OCI-LY3 (cell line): ENCODE data around the gene ZBTB16.

Experiments
- EZH2phosphoT487 ChIP-seq: fragments of 200-600 bp; shearing (Covaris generic); IDR thresholded peaks from 2 replicates; pipeline ENCODE4 v1.6.1; 2018; ENCODE audit warnings: antibody characterized with exemption, mixed run types, low read depth
- TF ChIP-seq, protein P1 (sequence below): fragments of 200-600, 300-600 bp; sonication (generic); IDR thresholded peaks from 2 replicates; pipeline ENCODE4 v1.5.1; 2014; ENCODE audit warnings: antibody characterized with exemption, low read length, low read depth

DNA sequence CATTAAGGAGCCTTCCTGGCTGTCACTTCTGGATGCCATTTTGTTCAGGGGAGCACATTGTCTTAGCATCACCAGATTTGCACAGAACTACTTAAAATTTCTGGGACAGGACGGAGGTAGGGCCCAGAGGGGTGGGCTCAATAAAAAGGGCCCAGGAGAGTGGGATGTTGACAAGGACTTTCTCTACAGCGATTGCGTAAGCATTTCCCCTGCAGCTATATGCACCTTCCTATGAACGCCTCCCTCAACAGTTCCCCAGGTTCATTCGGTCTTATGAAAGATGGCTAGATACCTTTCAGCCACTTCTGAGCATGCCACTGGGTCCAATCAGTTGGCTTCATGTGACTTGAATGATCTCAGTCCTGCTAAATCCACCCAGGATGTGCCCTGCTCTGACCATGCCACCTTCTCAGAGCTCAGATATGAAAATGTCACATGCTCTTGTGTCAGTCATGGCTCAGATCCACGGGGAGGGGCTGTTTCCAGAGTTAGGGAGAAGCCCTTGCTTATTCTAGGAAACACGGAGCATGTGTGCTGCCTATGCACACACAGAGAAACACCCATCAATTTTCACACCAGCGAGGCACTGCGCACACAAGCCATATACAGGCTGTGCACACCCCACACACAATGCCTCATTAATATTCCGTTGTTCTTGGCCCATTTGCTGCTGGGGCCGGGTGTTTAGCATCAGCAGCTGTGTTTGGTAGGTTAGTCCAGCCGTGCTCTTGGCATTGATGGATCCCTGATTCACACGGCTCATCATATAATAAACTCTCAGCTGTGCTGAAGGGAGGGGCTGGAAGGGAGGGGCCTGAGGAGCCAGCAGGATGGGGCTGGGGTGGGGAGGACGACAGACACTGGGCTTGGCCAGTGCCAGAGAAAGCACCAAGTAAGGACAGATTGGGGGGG, 184.2 kb downstream of the ZBTB16 start:
- TF ChIP-seq, protein P1, sequence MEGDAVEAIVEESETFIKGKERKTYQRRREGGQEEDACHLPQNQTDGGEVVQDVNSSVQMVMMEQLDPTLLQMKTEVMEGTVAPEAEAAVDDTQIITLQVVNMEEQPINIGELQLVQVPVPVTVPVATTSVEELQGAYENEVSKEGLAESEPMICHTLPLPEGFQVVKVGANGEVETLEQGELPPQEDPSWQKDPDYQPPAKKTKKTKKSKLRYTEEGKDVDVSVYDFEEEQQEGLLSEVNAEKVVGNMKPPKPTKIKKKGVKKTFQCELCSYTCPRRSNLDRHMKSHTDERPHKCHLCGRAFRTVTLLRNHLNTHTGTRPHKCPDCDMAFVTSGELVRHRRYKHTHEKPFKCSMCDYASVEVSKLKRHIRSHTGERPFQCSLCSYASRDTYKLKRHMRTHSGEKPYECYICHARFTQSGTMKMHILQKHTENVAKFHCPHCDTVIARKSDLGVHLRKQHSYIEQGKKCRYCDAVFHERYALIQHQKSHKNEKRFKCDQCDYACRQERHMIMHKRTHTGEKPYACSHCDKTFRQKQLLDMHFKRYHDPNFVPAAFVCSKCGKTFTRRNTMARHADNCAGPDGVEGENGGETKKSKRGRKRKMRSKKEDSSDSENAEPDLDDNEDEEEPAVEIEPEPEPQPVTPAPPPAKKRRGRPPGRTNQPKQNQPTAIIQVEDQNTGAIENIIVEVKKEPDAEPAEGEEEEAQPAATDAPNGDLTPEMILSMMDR = no peak
- TF ChIP-seq EZH2phosphoT487 = no peak
